CD4-positive, alpha-beta T cell treated with Interleukin-15 for 1 hour (primary cell): ENCODE results near the gene SLC25A1.
A peak's percentile ranks its signal among the peaks of the same experiment; 100 is the strongest.
"Not testable (repeated sequence)": the region's sequence is repeated elsewhere in the genome, so short reads cannot be mapped to it uniquely, and the experiment has no call there.

Experiments
- DNase-seq: peaks from one replicate; pipeline ENCODE4 v3.0.0-alpha.2; 2020

Gene SLC25A1

DNA sequence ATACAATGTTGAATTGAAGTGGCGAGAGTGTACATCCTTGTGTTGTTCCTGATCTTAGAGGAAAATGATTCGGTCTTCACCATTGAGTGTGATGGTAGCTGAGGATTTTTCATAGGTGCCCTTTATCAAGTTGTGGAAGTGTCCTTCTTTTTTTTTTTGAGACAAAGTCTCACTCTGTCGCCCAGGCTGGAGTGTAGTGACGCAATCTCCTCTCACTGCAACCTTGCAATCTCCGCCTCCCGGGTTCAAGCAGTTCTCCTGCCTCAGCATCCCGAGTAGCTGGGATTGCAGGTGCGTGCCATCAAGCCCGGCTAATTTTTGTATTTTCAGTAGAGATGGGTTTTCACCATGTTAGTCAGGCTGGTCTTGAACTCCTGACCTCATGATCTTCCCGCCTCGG lies 19.9 kb downstream of the SLC25A1 start:
- not testable (repeated sequence) for DNase-seq

DNA sequence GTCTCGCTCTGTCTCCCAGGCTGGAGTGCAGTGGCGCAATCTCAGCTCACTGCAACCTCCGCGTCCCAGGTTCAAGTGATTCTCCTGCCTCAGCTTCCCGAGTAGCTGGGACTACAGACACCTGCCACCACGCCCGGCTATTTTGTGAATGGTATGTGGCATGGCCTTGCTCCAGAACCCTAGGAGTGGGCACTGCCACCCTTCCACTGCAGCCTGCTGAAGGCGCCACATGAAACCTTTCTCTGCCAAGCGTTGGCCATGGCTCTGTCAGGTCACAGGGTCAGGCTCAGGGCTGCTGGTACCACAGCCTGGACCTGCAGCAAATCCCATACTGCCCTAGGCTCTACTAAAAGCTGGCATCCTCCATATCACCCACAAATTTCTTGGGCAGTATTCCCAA lies 22.4 kb downstream of the SLC25A1 start:
- not testable (repeated sequence) for DNase-seq

DNA sequence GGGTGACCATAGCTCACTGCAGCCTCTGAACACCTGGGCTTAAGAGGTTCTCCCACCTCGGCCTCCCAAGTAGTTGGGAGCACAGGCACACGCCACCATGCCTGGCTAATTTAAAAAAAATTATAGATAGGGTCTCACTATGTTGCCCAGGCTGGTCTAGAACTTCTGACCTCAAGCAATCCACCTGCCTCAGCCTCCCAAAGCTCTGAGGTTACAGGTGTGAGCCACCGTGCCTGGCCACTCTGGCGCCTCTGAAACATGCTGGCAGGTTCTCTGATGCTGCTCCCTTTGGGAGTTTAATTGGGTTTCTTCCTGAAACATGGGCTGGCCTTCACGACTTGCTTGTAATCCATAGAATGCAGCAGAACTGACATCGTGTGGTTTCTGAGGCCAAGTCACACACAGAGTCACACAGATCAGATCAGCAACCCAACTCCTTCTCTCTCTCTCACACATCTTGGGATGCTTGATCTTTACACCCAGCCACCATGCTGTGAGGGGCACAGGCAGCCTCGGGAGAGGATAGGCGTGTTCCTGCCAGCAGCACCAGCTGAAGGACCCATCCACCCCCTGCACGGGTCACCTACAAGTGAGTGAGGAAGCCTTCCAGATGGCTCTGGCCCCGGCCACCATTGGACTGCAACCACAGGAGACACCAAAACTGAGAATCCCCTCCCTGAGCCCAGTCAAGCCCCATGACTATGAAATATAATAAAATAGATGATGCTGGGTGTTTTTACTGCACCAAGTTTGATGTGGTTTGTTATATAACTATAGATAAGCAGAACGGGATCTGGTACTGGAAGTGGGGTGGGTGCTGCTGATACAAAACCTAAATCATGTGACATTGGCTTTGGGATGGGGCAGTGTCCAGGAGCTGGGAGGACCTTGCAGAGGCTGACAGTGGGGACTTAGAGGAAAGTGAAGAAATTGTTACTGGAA lies 25.3 kb downstream of the SLC25A1 start:
- DNase-seq = no peak

DNA sequence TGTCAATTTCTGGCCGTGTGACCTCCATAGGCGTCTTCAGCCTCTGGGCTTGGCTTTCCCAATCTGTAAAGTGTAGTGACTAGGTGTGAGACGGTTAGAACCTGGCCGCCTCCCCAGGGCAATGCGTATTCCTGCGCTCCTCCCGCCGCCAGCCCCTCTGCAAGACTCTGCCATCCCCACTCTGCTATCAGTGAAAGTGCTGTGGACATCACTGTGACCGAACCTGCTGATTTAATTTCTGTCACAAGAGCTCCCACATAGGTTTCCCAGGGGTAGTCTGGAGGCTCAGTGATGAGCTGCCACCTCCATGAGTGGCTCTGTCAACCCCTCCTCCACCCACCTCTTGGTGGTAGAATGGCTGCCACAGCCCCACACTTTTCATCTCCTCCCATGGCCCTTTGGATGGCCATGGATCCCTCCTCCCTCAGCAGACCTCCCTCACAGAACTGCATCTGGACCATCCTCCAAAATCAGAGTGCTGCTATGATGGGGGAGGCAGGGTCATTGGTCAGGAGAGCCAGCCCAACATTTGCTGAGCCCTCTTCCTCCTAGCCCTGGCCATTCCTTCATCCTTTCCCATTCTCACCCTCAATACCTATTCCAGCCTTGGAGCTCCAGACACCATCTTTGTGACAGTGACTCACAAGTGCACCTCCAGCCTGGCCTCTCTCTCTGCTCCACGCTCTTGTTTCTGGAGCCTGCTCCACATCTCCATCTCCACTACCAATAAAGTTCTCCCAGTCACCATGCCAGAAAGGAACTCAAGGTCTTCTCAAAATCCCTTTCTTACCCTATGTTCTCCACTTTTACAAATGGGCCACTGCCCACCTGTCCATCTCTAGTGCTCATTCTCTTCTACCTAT lies 27.0 kb downstream of the SLC25A1 start:
- no peak for DNase-seq

DNA sequence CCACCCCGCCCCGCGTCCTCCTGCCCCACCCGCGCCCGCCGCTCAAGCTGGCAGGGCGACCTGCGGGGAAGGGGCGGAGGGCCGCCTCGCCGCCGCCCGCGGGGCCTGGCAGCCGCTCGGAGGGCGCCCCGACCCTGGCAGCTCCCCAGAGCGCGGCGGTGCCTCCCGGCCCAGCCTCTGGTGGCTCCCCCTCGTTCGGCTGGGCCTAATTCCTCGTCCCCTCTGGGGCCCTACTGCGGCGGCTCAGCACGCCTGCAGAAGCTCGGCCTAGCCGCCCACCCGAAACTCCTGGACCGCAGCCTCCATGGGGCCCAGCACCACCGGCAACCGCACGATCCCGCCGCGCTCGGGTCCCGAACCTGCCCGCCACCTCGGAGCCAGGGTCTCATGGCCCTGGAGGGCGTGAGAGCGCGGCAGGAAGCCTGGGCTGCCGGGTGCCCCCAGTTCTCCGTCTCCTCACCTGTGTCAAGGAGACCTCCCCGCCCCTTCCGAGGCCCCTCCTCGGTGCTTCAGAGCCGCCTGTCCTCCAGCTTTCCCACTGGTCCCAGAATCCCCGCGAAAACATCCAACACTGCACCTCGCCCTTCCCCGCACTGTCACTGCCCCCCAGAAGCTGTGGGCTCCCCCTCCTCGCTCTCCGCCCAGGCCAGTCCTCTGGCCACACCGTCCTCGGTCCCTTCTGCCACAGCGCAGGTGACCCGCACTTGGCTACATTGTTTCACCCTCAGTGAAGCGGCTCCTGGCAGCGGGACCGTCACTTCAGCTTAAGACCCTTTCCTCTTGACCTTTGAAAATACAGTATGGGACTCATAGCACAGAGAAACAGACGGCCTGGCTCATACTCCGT lies 27.8 kb downstream of the SLC25A1 start:
- DNase-seq = no peak

DNA sequence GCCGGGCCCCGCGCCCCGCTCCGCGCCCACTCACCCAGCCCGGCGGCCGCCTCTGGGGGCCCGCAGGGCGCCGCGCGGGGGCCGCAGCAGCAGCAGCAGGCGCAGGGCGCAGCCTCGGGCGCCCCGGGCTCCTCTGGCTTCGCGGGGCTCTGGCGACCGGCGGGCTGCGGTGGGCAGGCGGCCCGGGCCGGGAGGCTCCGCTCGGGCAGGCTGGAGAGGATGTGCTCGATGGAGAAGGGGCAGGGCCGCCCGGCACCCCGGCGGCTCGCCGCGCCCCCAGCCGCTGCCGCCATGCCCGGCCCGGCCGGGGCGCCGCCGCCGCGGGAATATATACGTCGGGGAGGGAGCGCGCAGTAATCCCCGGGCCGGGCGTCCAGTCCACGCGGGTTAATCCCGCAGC lies 28.5 kb downstream of the SLC25A1 start, which contains the start of gene GSC2:
Gene GSC2 (minus strand): TSS at position 302 of the 400 bp plus-strand sequence. CDS start 9 bp downstream, at position 293.
- no peak for DNase-seq

DNA sequence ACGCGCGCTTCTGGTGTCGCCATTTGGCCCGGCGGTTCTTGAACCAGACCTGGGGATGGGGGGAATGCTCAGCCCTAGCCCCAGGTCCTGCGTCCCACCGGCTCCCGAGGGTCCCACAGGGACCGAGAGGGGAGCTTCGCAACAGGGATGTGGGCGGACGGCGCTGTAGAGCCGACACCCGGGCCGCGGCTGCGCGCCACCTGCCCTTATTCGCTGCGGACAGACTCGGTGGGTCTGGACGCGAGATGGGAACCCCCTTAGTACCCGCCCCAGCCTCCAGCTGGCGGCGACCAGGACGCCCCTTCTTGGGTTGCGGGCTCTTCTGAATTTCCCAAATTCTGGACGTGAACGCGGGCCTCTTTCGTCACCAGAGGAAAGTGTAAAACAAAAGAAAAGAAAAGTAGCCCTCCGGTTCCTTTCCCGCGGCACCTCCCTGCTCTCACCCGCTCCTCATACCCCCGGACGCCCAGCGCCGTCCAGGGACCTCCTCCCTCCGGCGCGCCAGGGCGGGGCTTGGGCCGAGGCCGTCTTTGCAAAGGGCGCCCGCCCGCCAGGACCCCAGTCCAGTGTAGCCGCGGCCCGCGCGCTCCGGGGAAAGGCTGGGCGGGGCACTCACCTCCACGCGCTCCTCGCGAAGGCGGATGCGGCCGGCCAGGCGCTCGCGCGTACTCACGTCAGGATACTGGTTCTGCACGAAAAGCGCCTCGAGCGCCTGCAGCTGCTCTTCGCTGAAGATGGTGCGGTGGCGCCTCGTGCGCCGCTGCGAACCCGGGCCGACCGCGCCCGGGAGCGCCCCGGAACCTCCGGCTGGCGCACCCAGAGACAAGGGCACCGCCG lies 29.3 kb downstream of the SLC25A1 start:
- no peak for DNase-seq

DNA sequence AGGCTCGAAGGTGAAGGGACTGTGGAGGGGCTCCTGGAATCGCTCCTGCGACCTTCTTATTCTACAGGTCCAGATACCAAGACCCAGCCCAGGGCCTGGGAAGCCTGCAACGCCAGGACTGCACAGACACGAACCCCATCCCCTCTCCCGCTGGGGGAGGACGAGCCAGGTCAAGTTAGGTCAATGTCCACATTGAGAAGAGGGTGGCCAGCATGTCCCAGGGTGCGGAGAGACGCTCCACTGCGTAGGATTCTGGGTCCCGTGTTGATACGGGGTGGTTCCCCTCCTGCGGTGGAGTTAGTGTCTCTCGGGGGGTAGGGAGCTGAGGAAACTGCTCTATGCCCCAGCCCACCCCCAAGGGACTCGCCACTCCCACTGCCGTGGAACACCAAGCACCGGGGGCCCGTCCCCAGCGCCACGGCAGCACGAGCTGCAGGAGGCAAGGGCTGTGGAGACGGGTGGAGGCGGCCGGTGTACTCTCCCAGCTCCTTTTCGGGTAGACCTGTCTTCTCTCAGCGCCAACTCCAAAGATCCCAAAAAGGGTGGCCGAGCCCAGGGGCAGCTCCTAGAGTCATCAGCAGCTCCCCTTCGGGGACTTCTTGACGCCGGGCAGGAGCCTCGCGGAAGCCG lies 30.0 kb downstream of the SLC25A1 start:
- DNase-seq = no peak

DNA sequence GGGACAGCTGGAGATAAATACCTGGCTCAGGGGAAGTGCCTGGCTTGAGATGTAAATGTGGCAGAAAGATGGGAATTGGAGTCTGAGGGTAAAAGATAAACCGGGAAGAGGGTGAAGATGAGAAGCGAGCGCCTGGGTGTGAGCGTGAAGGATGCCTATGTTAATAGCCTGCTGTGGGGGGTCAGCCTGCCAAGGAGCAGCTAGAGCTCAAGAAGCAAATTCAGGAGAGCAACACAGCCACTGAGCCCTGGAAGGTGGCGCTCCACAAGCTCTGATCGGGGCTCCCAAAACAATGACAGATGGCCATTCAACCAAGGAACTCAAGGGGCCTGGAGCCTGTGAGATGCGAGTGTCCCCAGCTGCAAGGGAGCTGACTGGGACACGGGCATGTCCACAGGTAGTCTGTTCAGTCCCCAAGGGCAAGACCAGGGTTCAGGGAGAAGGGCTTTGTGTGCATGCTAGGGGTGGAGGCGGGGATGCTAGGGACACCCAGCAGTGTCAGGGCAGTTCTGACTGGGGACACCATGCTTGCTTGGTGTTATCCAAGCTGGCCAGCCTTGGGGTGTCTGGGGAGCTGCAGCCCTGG lies 31.2 kb downstream of the SLC25A1 start:
- no peak for DNase-seq

DNA sequence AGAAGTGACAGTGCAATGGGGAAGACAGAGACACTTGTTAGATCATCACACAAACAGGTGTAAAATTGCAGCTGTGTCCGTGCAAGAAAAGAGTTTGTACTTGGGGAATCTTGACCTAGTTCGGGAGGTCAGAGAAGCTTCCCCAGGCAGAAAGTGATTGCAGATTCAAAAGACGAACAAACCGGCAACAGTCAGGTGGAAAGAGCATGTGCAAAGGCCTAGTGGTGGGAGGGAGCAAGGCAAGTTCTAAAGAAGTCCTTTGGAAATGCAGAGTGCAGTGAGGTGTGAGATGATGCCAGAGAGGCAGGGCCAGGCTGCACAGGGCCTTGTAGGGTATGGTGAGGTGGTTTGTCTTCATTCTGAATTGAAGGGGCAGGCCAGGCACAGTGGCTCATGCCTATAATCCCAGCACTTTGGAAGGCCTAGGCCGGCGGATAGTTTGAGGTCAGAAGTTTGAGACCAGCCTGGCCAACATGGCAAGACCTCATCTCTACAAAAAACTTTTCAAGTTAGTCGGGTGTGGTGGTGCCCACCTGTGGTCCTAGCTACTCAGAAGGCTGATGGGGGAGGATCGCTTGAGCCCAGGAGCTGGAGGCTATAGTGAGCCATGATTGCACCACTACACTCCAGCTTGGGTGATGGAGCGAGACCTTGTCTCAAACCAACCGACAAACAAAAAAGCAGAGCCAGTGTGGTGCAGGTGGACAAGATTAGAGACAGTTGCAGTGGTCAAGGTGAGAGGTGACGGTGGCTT lies 32.1 kb downstream of the SLC25A1 start:
- DNase-seq = no peak

DNA sequence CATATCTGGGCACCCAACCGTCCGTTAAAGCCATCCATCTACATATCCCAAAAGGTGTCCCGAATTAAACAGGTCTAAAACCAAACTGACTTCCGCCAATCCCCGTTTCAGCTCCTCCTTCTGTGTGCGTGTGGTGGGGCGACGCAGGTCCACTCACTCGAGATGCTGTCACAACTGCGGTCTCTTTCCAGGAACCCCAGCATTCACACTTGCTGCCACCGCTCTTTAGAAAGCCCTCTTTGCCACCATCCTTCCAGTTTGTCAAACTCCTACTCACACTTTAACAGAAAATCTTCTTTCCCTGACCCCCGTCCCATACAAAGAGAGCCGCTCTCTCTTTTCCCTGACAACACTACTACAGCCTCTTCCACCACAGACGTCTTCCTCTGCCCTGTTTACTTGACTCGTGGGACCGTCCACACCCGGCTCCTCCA lies 34.6 kb downstream of the SLC25A1 start:
- peak; percentile 44 for DNase-seq

DNA sequence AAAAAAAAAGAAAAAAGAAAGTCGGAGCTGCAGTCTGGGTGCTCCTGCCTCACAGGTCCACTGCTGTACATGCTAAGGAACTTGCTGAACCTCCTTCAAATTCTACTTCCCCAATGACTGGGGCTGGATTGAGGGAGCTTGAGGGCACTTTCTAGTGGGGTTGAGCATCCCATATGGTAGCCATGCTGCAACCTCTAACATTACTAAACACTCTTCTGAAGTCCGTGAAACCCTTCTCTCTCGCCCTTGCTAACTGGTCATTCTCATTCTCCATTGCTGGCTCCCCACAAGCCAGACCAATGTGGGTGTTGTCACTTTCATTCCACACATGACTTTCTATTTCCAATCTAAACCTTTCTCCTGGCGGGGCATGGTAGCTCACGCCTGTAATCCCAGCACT lies 35.3 kb downstream of the SLC25A1 start:
- DNase-seq = no peak

DNA sequence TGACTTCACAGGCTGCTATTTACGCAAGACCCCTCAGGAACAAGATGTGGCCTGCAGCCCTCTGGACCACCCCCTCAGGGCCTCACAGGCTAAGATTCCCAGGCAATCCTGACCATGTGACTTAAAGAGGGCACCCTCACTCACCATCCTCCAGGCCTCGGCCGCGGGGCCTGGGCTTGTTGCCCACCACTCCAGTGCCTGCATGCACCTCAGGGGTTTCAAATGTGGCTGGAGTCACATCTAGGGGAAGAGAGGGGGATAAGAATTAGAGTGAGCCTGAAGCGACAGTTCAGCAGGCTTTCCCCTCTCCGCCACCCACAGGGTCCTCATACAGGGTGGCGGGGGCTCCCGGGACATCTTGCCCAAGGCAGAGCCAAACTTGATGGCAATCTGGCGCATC lies 36.1 kb downstream of the SLC25A1 start:
- DNase-seq = no peak

DNA sequence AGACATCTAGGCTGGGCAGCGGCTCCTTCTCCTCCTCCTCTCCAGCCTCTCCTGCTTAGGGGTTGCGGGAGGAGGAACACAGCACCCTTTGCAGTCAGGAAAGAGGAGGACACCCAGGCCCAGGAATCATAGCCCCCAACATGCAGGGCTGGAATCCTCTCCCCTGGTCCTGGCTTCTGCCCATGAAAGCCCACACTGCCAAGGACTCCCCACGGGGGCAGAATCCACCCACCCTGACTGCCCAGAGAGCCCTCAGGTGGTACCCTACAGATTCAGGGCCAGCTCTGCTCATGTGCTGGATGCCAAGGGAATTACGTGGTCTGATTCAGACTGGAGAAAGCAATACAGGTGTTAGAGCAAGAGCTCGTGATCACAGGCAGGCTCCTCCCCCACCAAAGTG lies 38.6 kb downstream of the SLC25A1 start:
- no peak for DNase-seq

DNA sequence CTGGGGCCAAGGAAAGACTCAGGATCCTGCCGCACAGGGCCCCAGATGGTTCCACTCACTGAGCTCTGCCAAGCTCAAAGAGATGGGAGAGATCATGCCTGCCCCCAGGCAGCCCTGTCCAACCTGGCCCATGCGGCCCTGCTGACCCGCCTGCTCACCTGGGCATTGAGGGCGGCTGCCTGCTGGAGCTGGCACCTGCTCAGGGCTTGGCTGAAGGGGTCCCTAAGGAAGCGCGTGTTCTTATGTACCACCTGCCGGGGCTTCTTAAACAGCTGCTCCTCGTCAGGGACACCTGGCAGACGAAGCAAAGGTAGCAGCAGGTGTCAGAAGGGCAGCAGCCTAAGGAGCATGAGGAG lies 39.6 kb downstream of the SLC25A1 start:
- no peak for DNase-seq

DNA sequence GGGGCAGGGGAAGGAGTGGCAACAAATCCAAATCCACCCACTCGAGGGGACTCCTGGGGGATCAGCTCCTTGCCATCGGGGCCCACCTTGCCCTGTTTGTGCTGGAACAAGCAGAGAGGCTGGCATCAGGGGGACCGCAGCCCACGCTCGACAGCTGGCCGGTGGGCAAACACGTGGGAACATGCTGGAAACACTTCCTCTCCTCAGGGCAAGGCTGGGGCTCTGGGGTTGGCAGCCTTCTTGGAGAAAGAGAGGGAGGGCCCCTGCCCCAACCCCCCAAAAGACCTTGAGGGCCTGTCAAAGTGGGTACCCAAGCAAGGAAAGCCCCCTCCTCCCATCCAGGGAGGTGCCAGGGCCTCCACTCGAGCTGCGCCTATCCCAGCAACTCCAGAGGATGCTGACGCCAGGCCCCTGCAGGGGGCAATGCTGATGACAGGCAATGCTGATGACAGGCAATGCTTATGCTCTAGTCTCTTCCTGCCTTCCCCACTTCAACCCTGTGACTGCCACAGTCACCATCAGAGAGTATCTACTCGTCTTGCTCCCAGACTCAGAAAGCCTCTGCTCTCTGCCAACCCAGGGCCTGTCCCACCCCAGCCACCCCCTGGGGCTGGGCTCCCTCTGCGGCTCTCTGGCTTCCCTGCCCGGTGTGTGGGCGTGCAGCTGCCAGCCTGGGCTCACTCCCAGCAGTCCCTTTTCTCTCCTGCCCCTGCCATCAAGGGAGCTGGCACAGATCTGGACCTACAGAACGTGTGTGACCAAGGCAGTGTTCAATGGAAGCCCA lies 40.1 kb downstream of the SLC25A1 start:
- no peak for DNase-seq

DNA sequence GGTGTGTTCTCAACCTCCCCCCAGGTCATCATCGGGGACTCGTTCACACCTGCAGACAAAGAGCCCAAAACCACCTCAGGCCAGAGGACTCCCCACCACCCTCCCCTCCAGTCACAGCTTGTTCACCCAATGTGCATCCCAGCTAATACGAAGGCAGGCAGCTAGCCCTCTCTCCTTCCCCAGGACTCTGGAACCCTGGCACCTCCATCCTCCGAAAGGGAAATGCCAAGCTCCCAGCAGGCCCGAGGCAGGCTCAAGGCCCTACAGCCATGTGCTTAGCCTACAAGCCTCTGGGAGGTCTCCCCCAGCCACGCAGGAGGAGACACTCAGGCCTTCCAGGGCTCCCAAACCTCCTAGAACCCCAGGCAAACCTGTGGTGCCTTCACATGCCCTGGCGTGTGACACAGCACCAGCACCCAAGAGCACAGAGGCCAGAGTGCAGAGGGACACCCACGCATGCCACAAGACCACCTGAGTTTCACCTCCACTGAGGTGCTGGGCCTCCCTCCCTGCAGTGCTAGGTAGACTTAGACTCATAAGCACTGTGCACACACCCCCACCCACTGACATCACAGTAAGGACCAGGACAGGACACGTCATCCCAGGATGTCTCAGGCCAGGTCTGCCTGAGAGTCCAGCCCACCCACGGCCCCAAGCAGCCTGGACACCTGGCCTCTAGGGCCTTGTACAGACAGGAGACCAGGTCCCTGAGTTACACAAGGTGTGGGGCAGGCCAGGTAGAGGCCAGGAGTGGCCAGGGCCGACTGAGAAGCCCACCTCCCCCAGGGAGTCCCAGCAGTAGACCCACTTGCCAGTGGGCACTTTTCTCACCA lies 40.9 kb downstream of the SLC25A1 start:
- DNase-seq = no peak

DNA sequence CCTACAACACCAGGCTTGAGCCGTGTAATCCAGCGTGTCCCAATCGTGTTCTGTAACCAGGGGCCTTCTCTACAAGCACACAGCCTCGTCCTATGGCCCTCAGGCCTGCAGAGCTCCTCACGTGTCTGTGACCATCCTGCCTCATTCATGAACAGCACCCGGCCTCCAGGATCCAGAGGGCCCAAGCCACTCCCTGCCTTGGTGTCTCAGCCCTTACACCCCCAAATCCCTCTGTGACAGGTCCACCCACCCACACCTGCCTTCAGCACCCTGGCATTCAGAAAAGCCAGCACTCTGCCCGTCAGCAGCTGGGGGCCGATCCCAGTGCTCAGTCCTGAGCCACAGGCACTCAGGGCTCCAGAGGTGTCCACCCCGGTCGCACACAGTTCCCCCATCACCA lies 41.6 kb downstream of the SLC25A1 start:
- no peak for DNase-seq
